Measurements from ENCODE around the gene NDST4.

Gene NDST4

GRCh38 chr4:114900934-114901333 is 212.5 kb downstream of the NDST4 start:
- DNase-seq, result no peak

GRCh38 chr4:114890773-114891172 is 222.6 kb downstream of the NDST4 start:
- no peak for DNase-seq

GRCh38 chr4:114886761-114887160 is 226.7 kb downstream of the NDST4 start:
- DNase-seq, result no peak

GRCh38 chr4:114883641-114884040 is 229.8 kb downstream of the NDST4 start:
- DNase-seq, result no peak

GRCh38 chr4:114879916-114880669 is 233.3 kb downstream of the NDST4 start:
- no peak for DNase-seq

- no peak for DNase-seq
Observed at GRCh38 chr4:114875630-114876029, 237.8 kb downstream of the NDST4 start.

GRCh38 chr4:114874321-114874720 is 239.1 kb downstream of the NDST4 start:
- no peak for DNase-seq

GRCh38 chr4:114870987-114871386 is 242.4 kb downstream of the NDST4 start:
- no peak for DNase-seq

GRCh38 chr4:114866901-114867670 is 246.3 kb downstream of the NDST4 start:
- DNase-seq, result no peak

GRCh38 chr4:114864060-114864459 is 249.4 kb downstream of the NDST4 start:
- DNase-seq, result no peak

GRCh38 chr4:114860786-114861185 is 252.6 kb downstream of the NDST4 start:
- no peak for DNase-seq

- DNase-seq, result no peak
Observed at GRCh38 chr4:114857831-114858230, 255.6 kb downstream of the NDST4 start.

- no peak for DNase-seq
Observed at GRCh38 chr4:114839986-114840385, 273.4 kb downstream of the NDST4 start.

GRCh38 chr4:114830628-114831027 is 282.8 kb downstream of the NDST4 start:
- no peak for DNase-seq

- DNase-seq, result no peak
Observed at GRCh38 chr4:114827651-114828050, 285.8 kb downstream of the NDST4 start.

- DNase-seq, result no peak
Observed at GRCh38 chr4:114815760-114816159, 297.7 kb downstream of the NDST4 start.

- DNase-seq, result no peak
Observed at GRCh38 chr4:114813961-114814360, 299.5 kb downstream of the NDST4 start.

- no peak for DNase-seq
Observed at GRCh38 chr4:114811564-114812301, 301.7 kb downstream of the NDST4 start.

- DNase-seq, result no peak
Observed at GRCh38 chr4:114807759-114808404, 305.5 kb downstream of the NDST4 start.

GRCh38 chr4:114807357-114807756 is 306.1 kb downstream of the NDST4 start:
- no peak for DNase-seq

- no peak for DNase-seq
Observed at GRCh38 chr4:114791976-114792375, 321.4 kb downstream of the NDST4 start.

GRCh38 chr4:114785570-114785969 is 327.9 kb downstream of the NDST4 start:
- no peak for DNase-seq

- no peak for DNase-seq
Observed at GRCh38 chr4:114783215-114783595, 330.2 kb downstream of the NDST4 start.
